Testis (tissue), 2 donors: ENCODE data around the gene TMEM43.

Experiments
- POLR2A ChIP-seq: fragments of 450-650 bp; IDR thresholded peaks from one replicate; pipeline ENCODE4 v1.6.1; 2017; ENCODE audit warnings: antibody characterized with exemption, mild to moderate bottlenecking, moderate library complexity
- TF ChIP-seq, protein P1 (sequence below), 3 experiments: fragments of 450-650 bp in 2 of 3; fragments of 200-600 bp in 1 of 3; sonication (generic) in 1 of 3; IDR thresholded peaks; one replicate each; pipeline ENCODE4 v1.5.1; 2016 to 2019; ENCODE audit warnings: antibody characterized with exemption in 3 of 3, mild to moderate bottlenecking in 2 of 3, moderate library complexity in 1 of 3

GRCh38 chr3:14138878-14139655, 14.2 kb downstream of the TMEM43 start:
- TF ChIP-seq POLR2A, result no peak
- TF ChIP-seq, protein P1, sequence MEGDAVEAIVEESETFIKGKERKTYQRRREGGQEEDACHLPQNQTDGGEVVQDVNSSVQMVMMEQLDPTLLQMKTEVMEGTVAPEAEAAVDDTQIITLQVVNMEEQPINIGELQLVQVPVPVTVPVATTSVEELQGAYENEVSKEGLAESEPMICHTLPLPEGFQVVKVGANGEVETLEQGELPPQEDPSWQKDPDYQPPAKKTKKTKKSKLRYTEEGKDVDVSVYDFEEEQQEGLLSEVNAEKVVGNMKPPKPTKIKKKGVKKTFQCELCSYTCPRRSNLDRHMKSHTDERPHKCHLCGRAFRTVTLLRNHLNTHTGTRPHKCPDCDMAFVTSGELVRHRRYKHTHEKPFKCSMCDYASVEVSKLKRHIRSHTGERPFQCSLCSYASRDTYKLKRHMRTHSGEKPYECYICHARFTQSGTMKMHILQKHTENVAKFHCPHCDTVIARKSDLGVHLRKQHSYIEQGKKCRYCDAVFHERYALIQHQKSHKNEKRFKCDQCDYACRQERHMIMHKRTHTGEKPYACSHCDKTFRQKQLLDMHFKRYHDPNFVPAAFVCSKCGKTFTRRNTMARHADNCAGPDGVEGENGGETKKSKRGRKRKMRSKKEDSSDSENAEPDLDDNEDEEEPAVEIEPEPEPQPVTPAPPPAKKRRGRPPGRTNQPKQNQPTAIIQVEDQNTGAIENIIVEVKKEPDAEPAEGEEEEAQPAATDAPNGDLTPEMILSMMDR (IDR thresholded peaks at IDR 0.05), result no peak
